DND-41 (cell line): ENCODE measurements around the gene EHMT1.

Experiments used
- ATAC-seq: fragments of 200-7000 bp; cut with Tn5 transposase; 3 replicates; pipeline ENCODE4 v1.9.1; 2021; ENCODE audit warnings: low read depth; ENCODE audit not compliant: insufficient read depth
- DNase-seq: peaks from one replicate; pipeline ENCODE4 v3.0.0-alpha.2; 2020
- H2AFZ ChIP-seq: 2 replicates; pipeline ENCODE4 v1.6.0; 2012; ENCODE audit warnings: low read depth, low read length
- H3K27ac ChIP-seq: 2 replicates; pipeline ENCODE4 v1.5.1; 2012; ENCODE audit warnings: low read length, inconsistent platforms
- H3K27me3 ChIP-seq: fragments of 200-600 bp; sonication (generic); 2 replicates; pipeline ENCODE4 v1.6.0; 2012; ENCODE audit warnings: low read length, mild to moderate bottlenecking, inconsistent platforms; ENCODE audit not compliant: insufficient read depth, poor library complexity
- H3K36me3 ChIP-seq: 2 replicates; pipeline ENCODE4 v1.5.1; 2012; ENCODE audit warnings: low read length, inconsistent platforms; ENCODE audit not compliant: insufficient read depth
- H3K4me1 ChIP-seq: 2 replicates; pipeline ENCODE4 v1.5.1; 2012; ENCODE audit warnings: mild to moderate bottlenecking, low read length; ENCODE audit not compliant: insufficient read depth
- H3K4me2 ChIP-seq: 2 replicates; pipeline ENCODE4 v1.6.0; 2012; ENCODE audit warnings: mild to moderate bottlenecking, moderate library complexity, low read length, inconsistent platforms; ENCODE audit not compliant: insufficient read depth
- H3K4me3 ChIP-seq, 2 experiments: fragments of 200-600 bp in 1 of 2; shearing (Covaris generic) in 1 of 2; 2 replicates each; pipeline ENCODE4 v1.5.1; 2012 to 2016; ENCODE audit warnings: inconsistent platforms in 2 of 2, low read length in 2 of 2, mild to moderate bottlenecking in 2 of 2, low read depth in 1 of 2, moderate library complexity in 1 of 2
- H3K79me2 ChIP-seq: 2 replicates; pipeline ENCODE4 v1.6.0; 2012; ENCODE audit warnings: low read length, inconsistent platforms; ENCODE audit not compliant: insufficient read depth
- H3K9ac ChIP-seq: 2 replicates; pipeline ENCODE4 v1.6.0; 2012; ENCODE audit warnings: low read depth, mild to moderate bottlenecking, inconsistent platforms, low read length, moderate library complexity
- H3K9me3 ChIP-seq: 2 replicates; pipeline ENCODE4 v1.5.1; 2012; ENCODE audit warnings: low read length, moderate library complexity, mild to moderate bottlenecking, inconsistent platforms; ENCODE audit not compliant: insufficient read depth, severe bottlenecking
- H4K20me1 ChIP-seq: 2 replicates; pipeline ENCODE4 v1.6.0; 2012; ENCODE audit warnings: low read length; ENCODE audit not compliant: insufficient read depth
- EZH2 ChIP-seq: IDR thresholded peaks from 3 replicates; pipeline ENCODE4 v1.6.1; 2012; ENCODE audit warnings: borderline replicate concordance, low read depth, mild to moderate bottlenecking, moderate library complexity, low read length, inconsistent platforms; ENCODE audit not compliant: severe bottlenecking
- TF ChIP-seq, protein P1 (sequence below): IDR thresholded peaks from 2 replicates; pipeline ENCODE4 v1.5.1; 2012; ENCODE audit warnings: borderline replicate concordance, low read length, moderate library complexity, mild to moderate bottlenecking; ENCODE audit not compliant: poor library complexity, severe bottlenecking; ENCODE audit errors: extremely low read depth

Gene EHMT1

DNA sequence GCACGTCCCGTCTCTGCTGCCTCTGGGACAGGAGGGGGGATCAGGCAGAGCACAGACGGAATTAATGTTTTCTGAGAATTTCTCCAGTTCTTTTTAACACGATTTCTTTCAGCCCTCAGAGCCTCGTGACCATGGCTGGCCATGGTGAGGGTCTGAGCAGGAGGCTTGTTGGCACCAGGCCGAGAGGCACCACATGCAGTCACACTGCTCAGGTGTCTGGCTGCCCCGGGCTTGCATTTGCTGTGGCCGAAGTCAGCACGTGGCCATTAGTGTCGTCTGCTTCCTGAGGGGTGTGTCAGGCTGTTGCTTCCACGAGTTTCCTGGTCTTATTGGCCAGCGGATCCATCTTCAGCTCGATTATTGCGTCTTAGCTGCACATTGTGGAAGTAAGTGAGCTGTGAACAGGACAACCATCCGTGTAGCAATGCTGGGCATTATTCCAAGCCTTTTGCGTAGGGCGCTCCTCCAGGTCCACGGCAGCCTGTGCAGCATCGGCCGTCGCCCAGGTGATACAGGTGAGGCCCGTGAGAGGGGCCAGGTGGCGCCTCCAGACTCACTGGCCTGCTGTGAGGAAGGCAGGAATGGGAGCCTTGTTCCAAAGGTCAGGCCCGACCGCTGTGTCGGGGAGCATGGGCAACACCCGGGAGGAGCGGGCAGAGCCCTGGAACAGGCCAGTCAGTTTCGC, 144.6 kb downstream of the EHMT1 start:
- no peak overlapping the region for H2AFZ ChIP-seq
- no peak for ATAC-seq
- DNase-seq: no peak
- no peak overlapping the region for H3K4me3 ChIP-seq
- H3K9me3 ChIP-seq: no peaks in the 10 kb centered on the region
- no peaks in the 10 kb centered on the region for H3K4me1 ChIP-seq
- H3K79me2 ChIP-seq: no peaks in the 10 kb centered on the region; the same call in 1 of the 2 replicates
- H4K20me1 ChIP-seq: peaks cover 6% of the 10 kb centered on the region; the same call in 1 of the 2 replicates
- H3K4me2 ChIP-seq: no peak overlapping the region
- no peak overlapping the region for H3K9ac ChIP-seq
- no peak overlapping the region for H3K27ac ChIP-seq
- no peak for TF ChIP-seq EZH2
- TF ChIP-seq, protein P1, sequence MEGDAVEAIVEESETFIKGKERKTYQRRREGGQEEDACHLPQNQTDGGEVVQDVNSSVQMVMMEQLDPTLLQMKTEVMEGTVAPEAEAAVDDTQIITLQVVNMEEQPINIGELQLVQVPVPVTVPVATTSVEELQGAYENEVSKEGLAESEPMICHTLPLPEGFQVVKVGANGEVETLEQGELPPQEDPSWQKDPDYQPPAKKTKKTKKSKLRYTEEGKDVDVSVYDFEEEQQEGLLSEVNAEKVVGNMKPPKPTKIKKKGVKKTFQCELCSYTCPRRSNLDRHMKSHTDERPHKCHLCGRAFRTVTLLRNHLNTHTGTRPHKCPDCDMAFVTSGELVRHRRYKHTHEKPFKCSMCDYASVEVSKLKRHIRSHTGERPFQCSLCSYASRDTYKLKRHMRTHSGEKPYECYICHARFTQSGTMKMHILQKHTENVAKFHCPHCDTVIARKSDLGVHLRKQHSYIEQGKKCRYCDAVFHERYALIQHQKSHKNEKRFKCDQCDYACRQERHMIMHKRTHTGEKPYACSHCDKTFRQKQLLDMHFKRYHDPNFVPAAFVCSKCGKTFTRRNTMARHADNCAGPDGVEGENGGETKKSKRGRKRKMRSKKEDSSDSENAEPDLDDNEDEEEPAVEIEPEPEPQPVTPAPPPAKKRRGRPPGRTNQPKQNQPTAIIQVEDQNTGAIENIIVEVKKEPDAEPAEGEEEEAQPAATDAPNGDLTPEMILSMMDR: no peak
- peaks cover 82% of the 10 kb centered on the region for H3K36me3 ChIP-seq
- H3K27me3 ChIP-seq: no peaks in the 10 kb centered on the region

DNA sequence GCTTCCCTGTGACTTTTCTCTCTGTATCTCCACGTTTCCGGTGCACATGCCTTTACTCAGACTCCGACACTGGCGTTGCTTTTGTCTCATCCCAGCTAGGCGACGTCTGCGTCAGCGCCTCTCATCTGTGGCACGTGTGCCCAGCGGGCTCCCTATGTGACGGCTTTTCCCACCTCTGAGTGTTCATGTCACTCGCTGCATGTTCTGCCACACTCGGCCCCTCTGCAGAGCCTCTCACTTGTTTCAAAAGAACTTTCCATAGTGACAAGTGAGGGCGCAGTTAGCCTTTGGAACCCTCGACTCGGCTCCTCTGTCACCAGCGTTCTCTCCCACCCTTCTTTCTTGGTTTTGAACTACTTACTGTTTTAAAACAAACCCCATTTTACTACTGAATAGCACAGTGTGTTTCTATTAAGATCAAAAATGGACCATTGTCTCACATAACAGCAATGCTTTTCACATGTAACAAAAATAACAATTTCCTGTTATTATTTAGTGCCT, 145.4 kb downstream of the EHMT1 start:
- Histone ChIP-seq H3K27me3 (no peaks in the 10 kb centered on the region), H3K36me3 (peaks cover 79% of the 10 kb centered on the region), H4K20me1 (peaks cover 6% of the 10 kb centered on the region; the same call in 1 of the 2 replicates), H3K9ac (no peak overlapping the region), H2AFZ (no peak overlapping the region), H3K9me3 (no peaks in the 10 kb centered on the region), H3K4me3 (no peak overlapping the region), H3K4me2 (no peak overlapping the region), H3K79me2 (no peaks in the 10 kb centered on the region; the same call in 1 of the 2 replicates), H3K27ac (no peak overlapping the region), H3K4me1 (no peaks in the 10 kb centered on the region)
- no peak for ATAC-seq
- no peak for DNase-seq
- TF ChIP-seq, protein P1: no peak
- TF ChIP-seq EZH2: no peak

DNA sequence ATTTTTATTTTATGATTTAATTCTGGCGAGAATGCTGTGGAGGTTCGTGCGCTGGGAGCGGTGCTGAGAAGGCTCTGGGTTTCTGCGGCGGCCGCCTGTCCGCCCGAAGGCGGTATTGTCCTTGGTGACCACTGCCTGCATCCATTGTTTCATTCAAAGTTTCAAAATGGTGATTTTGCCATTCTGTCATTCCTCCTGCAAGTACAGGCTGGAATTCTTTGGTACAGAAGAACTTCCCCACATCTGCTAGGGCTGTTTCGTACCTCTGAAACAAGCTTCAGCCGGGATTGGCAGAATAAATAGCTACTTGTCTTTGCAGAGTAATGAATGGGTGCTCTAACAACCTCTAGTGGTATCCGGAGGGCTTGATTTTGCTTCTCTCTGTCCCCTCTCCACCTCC, 146.2 kb downstream of the EHMT1 start:
- H4K20me1 ChIP-seq: peaks cover 2% of the 10 kb centered on the region; the same call in 1 of the 2 replicates
- H2AFZ ChIP-seq: no peak overlapping the region
- H3K27ac ChIP-seq: no peak overlapping the region
- H3K9me3 ChIP-seq: no peaks in the 10 kb centered on the region
- peaks cover 79% of the 10 kb centered on the region for H3K36me3 ChIP-seq
- H3K9ac ChIP-seq: no peak overlapping the region
- no peaks in the 10 kb centered on the region for H3K4me1 ChIP-seq
- H3K79me2 ChIP-seq: no peaks in the 10 kb centered on the region; the same call in 1 of the 2 replicates
- DNase-seq (no peak), ATAC-seq (no peak)
- TF ChIP-seq EZH2: no peak
- TF ChIP-seq, protein P1: no peak
- H3K4me2 ChIP-seq: no peak overlapping the region
- H3K27me3 ChIP-seq: no peaks in the 10 kb centered on the region
- H3K4me3 ChIP-seq: no peak overlapping the region
